Upper lobe of left lung (tissue), 6 donors: Measurements from ENCODE around the gene SLC39A5. TPM values are rescaled to one million over a fixed set of nuclear protein-coding genes. Genes with fewer than 3 reads are reported as not detected.

Experiments used
- ATAC-seq, 2 donors: fragments of 200-7000 bp; cut with Tn5 transposase; one replicate each; pipeline ENCODE4 v1.9.1; 2022; ENCODE audit warnings: mild to moderate bottlenecking in 2 of 2, moderate library complexity in 2 of 2; ENCODE audit not compliant: low FRiP score in 2 of 2
- DNase-seq, 2 donors: peaks; one replicate each; pipeline ENCODE4 v3.0.0-alpha.2; 2019 to 2020
- H3K27ac ChIP-seq, 4 donors: fragments of 200-600 bp; sonication (generic); one replicate each; pipeline ENCODE4 v1.5.1; 2016 to 2019
- H3K27me3 ChIP-seq, 4 donors: fragments of 200-600 bp; sonication (generic); one replicate each; pipeline ENCODE4 v1.5.1; 2017 to 2019
- H3K36me3 ChIP-seq, 4 donors: fragments of 200-600 bp; sonication (generic); one replicate each; pipeline ENCODE4 v1.5.1; 2016 to 2019
- H3K4me1 ChIP-seq, 4 donors: fragments of 200-600 bp; sonication (generic); one replicate each; pipeline ENCODE4 v1.5.1; 2018 to 2019
- H3K4me3 ChIP-seq, 4 donors: fragments of 200-600 bp; sonication (generic); one replicate each; pipeline ENCODE4 v1.5.1; 2017 to 2019; ENCODE audit warnings: mild to moderate bottlenecking in 2 of 4, moderate library complexity in 1 of 4
- H3K9me3 ChIP-seq, 4 donors: fragments of 200-600 bp; sonication (generic); one replicate each; pipeline ENCODE4 v1.5.1; 2018 to 2019
- CTCF ChIP-seq, 6 experiments: fragments of 450-650 bp in 4 of 6; fragments of 200-600 bp in 2 of 6; sonication (generic) in 2 of 6; IDR thresholded peaks; one replicate each; pipeline ENCODE4 v1.5.1; 2016 to 2019; ENCODE audit warnings: antibody characterized with exemption in 6 of 6
- EP300 ChIP-seq, 4 donors: sonication (generic); formaldehyde crosslinking; IDR thresholded peaks; one replicate each; pipeline ENCODE4 v1.5.1; 2017; ENCODE audit warnings: antibody characterized with exemption in 4 of 4, control low read depth in 2 of 4
- POLR2A ChIP-seq, 4 donors: fragments of 450-650 bp; IDR thresholded peaks; one replicate each; pipeline ENCODE4 v1.5.1; 2016 to 2017; ENCODE audit warnings: antibody characterized with exemption in 4 of 4, mild to moderate bottlenecking in 2 of 4
- POLR2AphosphoS5 ChIP-seq, 2 donors: sonication (generic); formaldehyde crosslinking; IDR thresholded peaks; one replicate each; pipeline ENCODE4 v1.5.1; 2017; ENCODE audit warnings: antibody characterized with exemption in 2 of 2
- WGBS, 2 donors: methylation state at CpG; one replicate each; pipeline ENCODE4 v1.1.5; 2017 to 2018; 5-methylcytosine and 5-hydroxymethylcytosine counted together
- total RNA-seq, 6 donors: library from RNA; depleted of rRNA in 4 of 6; stranded (reverse); fragments of >200 nt in 4 of 6; gene quantifications; one replicate each; pipeline versions ENCODE4 v1.1.0 to v1.2.1, GENCODE V29; 2016 to 2021
- donor health status: DM: no; HTN: no; CAD: no; lungs with moderate emphysema.
- donor health status: DM: no; HTN: yes; CAD: no; lungs with severe emphysema.

The SLC39A5 gene
- total RNA-seq, result 1 to 10 TPM in 2 of 6 donors, under 1 TPM in 1, not detected in 3; 0.37 to 1.2 (median 1.1) TPM

DNA sequence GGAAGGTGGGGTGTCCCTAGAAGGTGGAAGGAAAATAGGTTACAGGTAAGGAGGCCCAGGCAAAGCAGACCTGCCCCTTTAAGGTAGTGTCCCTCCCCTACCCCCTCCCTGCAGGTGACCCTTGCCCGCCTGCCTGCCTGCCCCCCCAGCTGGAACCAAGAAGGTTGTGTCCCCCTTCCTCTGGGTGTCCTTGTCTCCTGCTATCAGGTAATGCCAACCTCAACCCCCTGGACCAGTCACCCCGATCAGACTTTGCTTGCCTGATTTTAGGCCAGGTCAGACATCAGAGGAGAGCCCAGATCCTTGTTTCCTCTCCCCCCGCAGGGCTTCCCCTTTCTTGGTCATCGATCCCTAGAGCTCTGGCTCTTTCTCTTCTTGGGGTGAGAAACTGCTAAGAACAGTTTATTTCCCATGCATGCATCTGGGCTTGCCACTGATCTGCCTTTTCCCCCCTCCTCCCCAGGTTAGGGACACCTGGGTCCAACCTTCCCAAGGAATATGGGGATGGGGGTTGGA is at the start of gene SLC39A5:
SLC39A5 (plus strand) TSS at position 136 of the 516 bp plus-strand sequence. CDS start 1,224 bp downstream, outside the sequence.
- DNase-seq, result no peak
- no peak within 1 kb of the TSS for H3K4me3 ChIP-seq
- TF ChIP-seq POLR2A (IDR thresholded peaks at IDR 0.05), result no peak
- TF ChIP-seq CTCF (IDR thresholded peaks at IDR 0.05), result no peak
- no peak for TF ChIP-seq EP300 (IDR thresholded peaks at IDR 0.05)
- TF ChIP-seq POLR2AphosphoS5 (IDR thresholded peaks at IDR 0.05), result no peak

DNA sequence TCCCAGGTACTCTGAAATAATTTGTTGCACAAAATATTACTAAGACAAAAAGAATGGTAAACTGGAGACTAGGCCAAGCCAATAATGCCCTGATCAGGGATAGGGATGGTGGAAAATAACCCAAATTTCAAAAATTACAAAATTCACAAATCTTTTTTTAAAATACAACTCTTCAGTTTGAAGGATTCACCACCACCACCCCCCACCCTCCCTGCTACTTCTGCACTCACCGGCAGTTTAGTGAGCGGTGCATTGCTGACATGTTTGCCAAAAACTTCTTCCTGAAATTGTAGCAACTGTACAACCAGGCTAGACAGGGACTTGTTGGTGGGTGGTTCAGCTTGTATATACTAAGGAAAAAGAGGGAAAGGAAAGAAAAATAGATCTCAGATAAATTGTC is 42.9 kb upstream of the SLC39A5 start:
- H3K9me3 ChIP-seq, result no peaks in the 10 kb centered on the region
- DNase-seq, result no peak
- no peak overlapping the region for H3K4me3 ChIP-seq
- ATAC-seq, result no peak
- WGBS, 2 donors, result 41 to 46% methylated on average over 2 of the region's 2 CpGs
- H3K27me3 ChIP-seq, result no peaks in the 10 kb centered on the region
- peak overlapping the region in 1 of 4 donors; percentile 90 for H3K27ac ChIP-seq
- peaks cover 16 to 31% (median 23%) of the 10 kb centered on the region in 4 donors for H3K4me1 ChIP-seq
- TF ChIP-seq CTCF (IDR thresholded peaks at IDR 0.05) (no peak), EP300 (IDR thresholded peaks at IDR 0.05) (no peak), POLR2A (IDR thresholded peaks at IDR 0.05) (no peak), POLR2AphosphoS5 (IDR thresholded peaks at IDR 0.05) (no peak)
- peaks cover 16 to 45% (median 38%) of the 10 kb centered on the region in 4 donors for H3K36me3 ChIP-seq

More for the DNA sequence above, at the start of gene SLC39A5:
- WGBS, 2 donors, result 59 to 85% methylated on average over 4 of the region's 4 CpGs
- ATAC-seq, result no peak
- H3K9me3 ChIP-seq, result no peaks in the 10 kb centered on the region
- peaks cover 2 to 6% (median 3%) of the 10 kb centered on the region in 4 donors for H3K4me1 ChIP-seq
- peaks cover 0 to 15% (median 0%) of the 10 kb centered on the region in 4 donors for H3K36me3 ChIP-seq
- H3K27ac ChIP-seq, result no peak within 1 kb of the TSS
- no peaks in the 10 kb centered on the region for H3K27me3 ChIP-seq

GRCh38 chr12:56188131-56188777 is 41.6 kb upstream of the SLC39A5 start:
- peak overlapping the region; percentile 86 to 98 (median 94) for H3K4me3 ChIP-seq
- no peaks in the 10 kb centered on the region for H3K9me3 ChIP-seq
- ATAC-seq, result no peak
- WGBS, 2 donors, result 10% methylated on average over 10 of the region's 10 CpGs
- peak overlapping the region; percentile 85 to 93 (median 90) for H3K27ac ChIP-seq
- H3K27me3 ChIP-seq, result no peaks in the 10 kb centered on the region
- no peak for TF ChIP-seq POLR2A (IDR thresholded peaks at IDR 0.05)
- TF ChIP-seq POLR2AphosphoS5 (IDR thresholded peaks at IDR 0.05), result no peak
- no peak for TF ChIP-seq EP300 (IDR thresholded peaks at IDR 0.05)
- TF ChIP-seq CTCF (IDR thresholded peaks at IDR 0.05), result no peak
- H3K36me3 ChIP-seq, result peaks cover 13 to 33% (median 28%) of the 10 kb centered on the region in 4 donors
- DNase-seq, result no peak
- peaks cover 17 to 31% (median 24%) of the 10 kb centered on the region in 4 donors for H3K4me1 ChIP-seq

GRCh38 chr12:56188778-56189098 is 41.1 kb upstream of the SLC39A5 start:
- 2 to 4% methylated on average over 15 to 17 of the region's 17 CpGs for WGBS, 2 donors
- H3K9me3 ChIP-seq, result no peaks in the 10 kb centered on the region
- no peak for DNase-seq
- no peak for ATAC-seq
- TF ChIP-seq POLR2AphosphoS5 (IDR thresholded peaks at IDR 0.05), result no peak
- no peak for TF ChIP-seq EP300 (IDR thresholded peaks at IDR 0.05)
- H3K4me3 ChIP-seq, result peak overlapping the region; percentile 86 to 98 (median 94)
- H3K4me1 ChIP-seq, result peaks cover 19 to 31% (median 24%) of the 10 kb centered on the region in 4 donors
- H3K27me3 ChIP-seq, result no peaks in the 10 kb centered on the region
- peaks cover 12 to 28% (median 25%) of the 10 kb centered on the region in 4 donors for H3K36me3 ChIP-seq
- H3K27ac ChIP-seq, result peak overlapping the region; percentile 85 to 93 (median 90)

- WGBS, 2 donors, result 1% methylated on average over 17 to 43 of the region's 93 CpGs
- Histone ChIP-seq H3K9me3 (no peaks in the 10 kb centered on the region), H3K27me3 (no peaks in the 10 kb centered on the region), H3K4me3 (peak within 1 kb of the TSS; percentile 86 to 98 (median 94)), H3K36me3 (peaks cover 6 to 23% (median 19%) of the 10 kb centered on the region in 4 donors), H3K4me1 (peaks cover 19 to 31% (median 24%) of the 10 kb centered on the region in 4 donors), H3K27ac (peak within 1 kb of the TSS; percentile 90 to 97 (median 92))
- DNase-seq (peak; percentile 93 to 97), ATAC-seq (peak; percentile 94)
- TF ChIP-seq CTCF (IDR thresholded peaks at IDR 0.05), result peak; percentile 88 to 96 (median 95)
- TF ChIP-seq EP300 (IDR thresholded peaks at IDR 0.05), result no peak
- peak; percentile 14 to 25 for TF ChIP-seq POLR2AphosphoS5 (IDR thresholded peaks at IDR 0.05)
- TF ChIP-seq POLR2A (IDR thresholded peaks at IDR 0.05), result peak in 2 of 4 donors; percentile 21 to 66
Observed at GRCh38 chr12:56189099-56189917, 40.5 kb upstream of the SLC39A5 start, which contains the start of gene SMARCC2. Gene SMARCC2 (minus strand): TSS chr12:56189483. CDS start chr12:56189461, 22 bp downstream.
